CD4-positive, alpha-beta memory T cell (primary cell): ENCODE results near the gene MAPRE2. TPM values are rescaled to one million over a fixed set of nuclear protein-coding genes. Genes with fewer than 3 reads are reported as not detected.
A peak's percentile ranks its signal among the peaks of the same experiment; 100 is the strongest.

Experiments
- CTCF ChIA-PET: fragments of 350-600 bp; sonication (Branson Sonifier 250); formaldehyde crosslinking; loops from one replicate; lab custom pipeline; 2021; ENCODE audit warnings: inconsistent platforms; ENCODE audit not compliant: partially characterized antibody; lab: Charles Lee
- POLR2A ChIA-PET: fragments of 350-600 bp; sonication (Branson Sonifier 250); formaldehyde crosslinking; loops from one replicate; lab custom pipeline; 2021; ENCODE audit not compliant: partially characterized antibody; lab: Charles Lee
- DNase-seq, 5 donors: peaks; one replicate each; pipeline versions ENCODE4 v3.0.0 to v3.0.0-alpha.2; 2020 to 2022; ENCODE audit warnings: mixed read lengths in 1 of 5
- H3K27ac ChIP-seq: one replicate; pipeline ENCODE4 v1.7.0; 2013; ENCODE audit warnings: low read depth, low read length
- H3K27me3 ChIP-seq: 2 replicates; pipeline ENCODE4 v1.7.0; 2013; ENCODE audit warnings: mild to moderate bottlenecking, low read length, moderate library complexity; ENCODE audit not compliant: insufficient read depth
- H3K36me3 ChIP-seq: 2 replicates; pipeline ENCODE4 v1.7.0; 2013; ENCODE audit warnings: mild to moderate bottlenecking, low read length, moderate library complexity; ENCODE audit not compliant: insufficient read depth
- H3K4me1 ChIP-seq: 2 replicates; pipeline ENCODE4 v1.7.0; 2013; ENCODE audit warnings: mild to moderate bottlenecking, low read length, moderate library complexity; ENCODE audit not compliant: insufficient read depth
- H3K4me3 ChIP-seq, 2 donors: one replicate each; pipeline ENCODE4 v1.7.0; 2013; ENCODE audit warnings: low read length in 2 of 2, mild to moderate bottlenecking in 1 of 2
- H3K9me3 ChIP-seq, 2 donors: one replicate each; pipeline ENCODE4 v1.7.0; 2013; ENCODE audit warnings: low read length in 2 of 2, control low read depth in 1 of 2; ENCODE audit not compliant: control insufficient read depth in 1 of 2
- H3K27ac Mint-ChIP-seq, 7 donors: one replicate each; pipeline ENCODE4 v1.8.0; 2020 to 2021; ENCODE audit warnings: mixed read lengths in 7 of 7, mild to moderate bottlenecking in 6 of 7, inconsistent platforms in 3 of 7, moderate library complexity in 3 of 7
- H3K27me3 Mint-ChIP-seq, 2 donors: one replicate each; pipeline ENCODE4 v1.8.0; 2020 to 2021; ENCODE audit warnings: mixed read lengths in 2 of 2
- H3K36me3 Mint-ChIP-seq, 2 donors: one replicate each; pipeline ENCODE4 v1.8.0; 2020 to 2021; ENCODE audit warnings: mixed read lengths in 2 of 2, inconsistent platforms in 1 of 2, mild to moderate bottlenecking in 1 of 2
- H3K4me1 Mint-ChIP-seq, 4 donors: one replicate each; pipeline ENCODE4 v1.8.0; 2020 to 2021; ENCODE audit warnings: mixed read lengths in 4 of 4, mild to moderate bottlenecking in 1 of 4
- H3K4me3 Mint-ChIP-seq, 8 donors: one replicate each; pipeline ENCODE4 v1.8.0; 2020 to 2021; ENCODE audit warnings: mixed read lengths in 8 of 8, mild to moderate bottlenecking in 7 of 8, moderate library complexity in 6 of 8, inconsistent platforms in 3 of 8
- H3K9me3 Mint-ChIP-seq, 8 donors: one replicate each; pipeline ENCODE4 v1.8.0; 2020 to 2021; ENCODE audit warnings: mixed read lengths in 8 of 8, mild to moderate bottlenecking in 5 of 8, inconsistent platforms in 3 of 8, moderate library complexity in 1 of 8
- intact Hi-C: fragments of 100-400 bp; cut with micrococcal nuclease; formaldehyde crosslinking; loops from one replicate; pipeline ENCODE4 v1.15.1; 2023
- polyA plus RNA-seq, 2 donors: library from polyadenylated mRNA; unstranded; fragments of 300-500 nt; fragmentation: Illumina TruSeq; gene quantifications; one replicate each; pipeline ENCODE4 v1.2.3, GENCODE V29; 2021
- total RNA-seq, 2 experiments: library from RNA; stranded (reverse); gene quantifications; one replicate each; pipeline ENCODE4 v1.2.3, GENCODE V29; 2021

Gene MAPRE2
- total and polyA plus RNA-seq, 4 experiments from 2014 or later: 48.8 to 100 (median 60.3) TPM

DNA sequence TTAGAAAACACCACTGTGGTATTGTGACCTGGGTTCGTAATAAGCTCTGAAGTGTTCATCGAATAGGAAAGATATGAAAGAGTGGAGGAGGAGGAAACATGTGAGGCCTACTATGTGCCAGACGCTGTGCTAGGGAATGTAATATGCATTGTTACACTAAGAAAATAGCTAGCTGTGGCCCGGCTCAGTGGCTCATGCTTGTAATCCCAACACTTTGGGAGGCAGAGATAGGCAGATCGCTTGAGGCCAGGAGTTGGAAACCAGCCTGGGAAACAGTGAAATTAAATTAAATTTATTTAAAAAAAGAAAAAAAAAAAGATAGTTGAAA, 150.4 kb downstream of the MAPRE2 start:
- no peak for DNase-seq
- H3K9me3 ChIP-seq: no peaks in the 10 kb centered on the region
- Mint-ChIP-seq H3K27me3 (peaks cover 0 to 4% of the 10 kb centered on the region in 2 donors), H3K4me1 (peaks cover 0 to 4% (median 2%) of the 10 kb centered on the region in 4 donors), H3K9me3 (no peaks in the 10 kb centered on the region), H3K27ac (no peak overlapping the region), H3K4me3 (peak overlapping the region in 1 of 8 donors; percentile 0), H3K36me3 (no peaks in the 10 kb centered on the region)
- H3K27ac ChIP-seq: no peak overlapping the region
- no peaks in the 10 kb centered on the region for H3K27me3 ChIP-seq
- intact Hi-C loops: no loop called here
- CTCF ChIA-PET: no interaction called here
- H3K4me1 ChIP-seq: no peaks in the 10 kb centered on the region
- no peaks in the 10 kb centered on the region for H3K36me3 ChIP-seq
- no peak overlapping the region for H3K4me3 ChIP-seq
- POLR2A ChIA-PET: no interaction called here

DNA sequence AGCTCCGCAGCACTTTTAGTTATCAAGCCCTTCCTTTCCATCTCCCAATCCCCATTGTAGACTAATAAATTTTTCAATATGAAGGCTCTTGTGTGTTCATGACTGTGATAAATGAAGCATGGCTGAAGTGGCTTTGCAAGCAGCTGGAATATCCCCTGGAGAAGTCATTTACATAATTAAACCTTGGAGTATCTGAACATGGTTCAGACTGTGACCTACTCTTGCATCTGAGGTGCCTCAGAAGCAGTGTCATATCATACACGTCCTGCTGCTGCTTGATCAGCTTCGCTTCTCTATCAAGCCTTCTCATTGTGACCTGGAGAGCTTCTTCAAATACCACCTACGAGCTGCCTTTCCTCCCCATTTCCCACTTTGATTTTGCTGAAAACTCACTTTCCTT, 151.2 kb downstream of the MAPRE2 start:
- intact Hi-C loops: no loop called here
- ChIA-PET POLR2A (interaction anchor here (0.9 kb wide), 1 partner anchor 51 kb away, joined by 3 read pairs; no protein-coding TSS in a partner anchor), CTCF (interaction anchor here (0.9 kb wide), 1 partner anchor 9 kb away, joined by 3 read pairs; no protein-coding TSS in a partner anchor)
- peaks cover 0 to 4% (median 2%) of the 10 kb centered on the region in 4 donors for H3K4me1 Mint-ChIP-seq
- H3K9me3 Mint-ChIP-seq: no peaks in the 10 kb centered on the region
- no peak for DNase-seq
- peaks cover 0 to 6% of the 10 kb centered on the region in 2 donors for H3K27me3 Mint-ChIP-seq
- Histone ChIP-seq H3K36me3 (no peaks in the 10 kb centered on the region), H3K4me1 (no peaks in the 10 kb centered on the region), H3K27me3 (no peaks in the 10 kb centered on the region), H3K27ac (no peak overlapping the region), H3K4me3 (no peak overlapping the region), H3K9me3 (no peaks in the 10 kb centered on the region)
- no peak overlapping the region for H3K27ac Mint-ChIP-seq
- H3K4me3 Mint-ChIP-seq: no peak overlapping the region
- no peaks in the 10 kb centered on the region for H3K36me3 Mint-ChIP-seq

Other genes starting within 250 kb of the MAPRE2 start
- 10 to 100 TPM; 56.1 to 58.5 TPM for gene ZNF397, start 199.6 kb downstream of the MAPRE2 start, total RNA-seq
- gene ZNF397, start 199.6 kb downstream of the MAPRE2 start, polyA plus RNA-seq: 1 to 10 TPM; 4.6 to 7.4 TPM
- 10 to 100 TPM; 16.9 to 18.4 TPM for gene ZSCAN30, start 248.8 kb downstream of the MAPRE2 start, total RNA-seq
- gene ZSCAN30, start 248.8 kb downstream of the MAPRE2 start, polyA plus RNA-seq: 1 to 10 TPM; 2.6 to 5.6 TPM